HG02623 (cell line): ENCODE measurements around the gene ATM.

Experiments used
- ATAC-seq: cut with Tn5 transposase; IDR thresholded peaks from one replicate; pipeline ENCODE4 v1.9.1; 2021; ENCODE audit warnings: moderate library complexity; ENCODE audit not compliant: unreplicated experiment

ATM gene, protein sequence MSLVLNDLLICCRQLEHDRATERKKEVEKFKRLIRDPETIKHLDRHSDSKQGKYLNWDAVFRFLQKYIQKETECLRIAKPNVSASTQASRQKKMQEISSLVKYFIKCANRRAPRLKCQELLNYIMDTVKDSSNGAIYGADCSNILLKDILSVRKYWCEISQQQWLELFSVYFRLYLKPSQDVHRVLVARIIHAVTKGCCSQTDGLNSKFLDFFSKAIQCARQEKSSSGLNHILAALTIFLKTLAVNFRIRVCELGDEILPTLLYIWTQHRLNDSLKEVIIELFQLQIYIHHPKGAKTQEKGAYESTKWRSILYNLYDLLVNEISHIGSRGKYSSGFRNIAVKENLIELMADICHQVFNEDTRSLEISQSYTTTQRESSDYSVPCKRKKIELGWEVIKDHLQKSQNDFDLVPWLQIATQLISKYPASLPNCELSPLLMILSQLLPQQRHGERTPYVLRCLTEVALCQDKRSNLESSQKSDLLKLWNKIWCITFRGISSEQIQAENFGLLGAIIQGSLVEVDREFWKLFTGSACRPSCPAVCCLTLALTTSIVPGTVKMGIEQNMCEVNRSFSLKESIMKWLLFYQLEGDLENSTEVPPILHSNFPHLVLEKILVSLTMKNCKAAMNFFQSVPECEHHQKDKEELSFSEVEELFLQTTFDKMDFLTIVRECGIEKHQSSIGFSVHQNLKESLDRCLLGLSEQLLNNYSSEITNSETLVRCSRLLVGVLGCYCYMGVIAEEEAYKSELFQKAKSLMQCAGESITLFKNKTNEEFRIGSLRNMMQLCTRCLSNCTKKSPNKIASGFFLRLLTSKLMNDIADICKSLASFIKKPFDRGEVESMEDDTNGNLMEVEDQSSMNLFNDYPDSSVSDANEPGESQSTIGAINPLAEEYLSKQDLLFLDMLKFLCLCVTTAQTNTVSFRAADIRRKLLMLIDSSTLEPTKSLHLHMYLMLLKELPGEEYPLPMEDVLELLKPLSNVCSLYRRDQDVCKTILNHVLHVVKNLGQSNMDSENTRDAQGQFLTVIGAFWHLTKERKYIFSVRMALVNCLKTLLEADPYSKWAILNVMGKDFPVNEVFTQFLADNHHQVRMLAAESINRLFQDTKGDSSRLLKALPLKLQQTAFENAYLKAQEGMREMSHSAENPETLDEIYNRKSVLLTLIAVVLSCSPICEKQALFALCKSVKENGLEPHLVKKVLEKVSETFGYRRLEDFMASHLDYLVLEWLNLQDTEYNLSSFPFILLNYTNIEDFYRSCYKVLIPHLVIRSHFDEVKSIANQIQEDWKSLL (N-terminal part only)

DNA sequence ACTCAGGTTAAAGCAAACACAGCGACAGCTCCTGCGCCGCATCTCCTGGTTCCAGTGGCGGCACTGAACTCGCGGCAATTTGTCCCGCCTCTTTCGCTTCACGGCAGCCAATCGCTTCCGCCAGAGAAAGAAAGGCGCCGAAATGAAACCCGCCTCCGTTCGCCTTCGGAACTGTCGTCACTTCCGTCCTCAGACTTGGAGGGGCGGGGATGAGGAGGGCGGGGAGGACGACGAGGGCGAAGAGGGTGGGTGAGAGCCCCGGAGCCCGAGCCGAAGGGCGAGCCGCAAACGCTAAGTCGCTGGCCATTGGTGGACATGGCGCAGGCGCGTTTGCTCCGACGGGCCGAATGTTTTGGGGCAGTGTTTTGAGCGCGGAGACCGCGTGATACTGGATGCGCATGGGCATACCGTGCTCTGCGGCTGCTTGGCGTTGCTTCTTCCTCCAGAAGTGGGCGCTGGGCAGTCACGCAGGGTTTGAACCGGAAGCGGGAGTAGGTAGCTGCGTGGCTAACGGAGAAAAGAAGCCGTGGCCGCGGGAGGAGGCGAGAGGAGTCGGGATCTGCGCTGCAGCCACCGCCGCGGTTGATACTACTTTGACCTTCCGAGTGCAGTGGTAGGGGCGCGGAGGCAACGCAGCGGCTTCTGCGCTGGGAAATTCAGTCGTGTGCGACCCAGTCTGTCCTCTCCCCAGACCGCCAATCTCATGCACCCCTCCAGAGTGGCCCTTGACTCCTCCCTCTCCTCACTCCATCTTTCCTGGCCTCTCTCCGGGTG lies at the start of gene ATM, which contains the start of gene NPAT:
Gene ATM (plus strand): TSS at position 494 of the 774 bp plus-strand sequence. CDS start 4,558 bp downstream, outside the sequence.
Gene NPAT (minus strand): TSS at position 65 of the 774 bp plus-strand sequence. CDS start 102 bp downstream, outside the sequence.
- peak; percentile 78 for ATAC-seq

DNA sequence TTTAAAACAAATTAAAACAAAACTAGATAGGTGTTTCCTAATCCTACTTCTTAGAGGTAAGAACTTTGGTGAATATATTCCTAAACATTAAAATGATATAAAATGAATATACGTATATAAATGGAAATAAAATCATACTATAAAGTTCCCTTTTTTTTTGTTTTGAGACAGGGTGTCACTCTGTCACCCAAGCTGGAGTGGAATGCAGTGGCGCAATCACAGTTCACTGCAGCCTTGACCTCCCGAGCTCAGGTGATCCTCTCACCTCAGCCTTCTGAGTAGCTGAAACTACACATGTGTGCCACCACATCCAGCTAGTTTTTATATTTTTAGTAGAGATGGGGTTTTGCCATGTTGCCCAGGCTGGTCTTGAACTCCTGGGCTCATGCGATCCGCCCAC lies 45.3 kb upstream of the ATM start:
- no peak for ATAC-seq

DNA sequence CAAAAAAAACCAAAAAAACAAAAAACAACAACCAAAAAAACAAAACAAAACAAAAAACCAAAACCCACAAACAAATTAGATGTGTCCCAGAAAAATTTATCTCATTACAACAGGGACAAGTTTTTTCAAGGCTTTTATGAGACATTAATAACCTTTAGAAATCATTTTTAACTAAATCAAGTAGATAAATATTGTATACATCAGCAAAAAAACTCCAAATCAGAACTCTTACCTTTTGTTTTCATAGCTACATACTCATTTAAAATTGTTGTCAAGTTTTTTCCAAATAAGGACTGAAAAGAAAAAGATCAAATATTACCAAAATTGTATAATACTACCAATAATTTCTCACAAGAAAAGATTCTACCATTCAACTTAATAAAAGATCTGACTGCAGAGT lies 29.1 kb upstream of the ATM start:
- ATAC-seq, result no peak

DNA sequence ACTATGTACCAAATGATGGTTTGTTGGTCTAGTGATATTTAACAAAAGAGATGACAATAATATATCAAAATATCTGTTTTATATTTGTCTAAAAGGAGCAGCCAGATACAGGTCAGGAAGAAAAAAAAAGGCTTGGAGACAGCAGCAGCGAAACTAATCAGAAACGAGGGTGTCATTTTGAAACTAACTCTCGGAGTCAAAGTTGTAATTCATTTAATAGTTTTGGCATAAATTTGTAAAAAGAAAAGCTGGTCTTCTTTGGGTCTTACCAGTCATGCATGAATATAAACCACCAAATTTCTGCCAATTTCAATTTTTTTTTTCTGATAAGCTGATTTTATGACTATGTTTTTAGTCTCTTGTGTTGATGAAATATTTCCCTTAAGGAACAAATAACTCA lies 26.0 kb upstream of the ATM start:
- no peak for ATAC-seq

DNA sequence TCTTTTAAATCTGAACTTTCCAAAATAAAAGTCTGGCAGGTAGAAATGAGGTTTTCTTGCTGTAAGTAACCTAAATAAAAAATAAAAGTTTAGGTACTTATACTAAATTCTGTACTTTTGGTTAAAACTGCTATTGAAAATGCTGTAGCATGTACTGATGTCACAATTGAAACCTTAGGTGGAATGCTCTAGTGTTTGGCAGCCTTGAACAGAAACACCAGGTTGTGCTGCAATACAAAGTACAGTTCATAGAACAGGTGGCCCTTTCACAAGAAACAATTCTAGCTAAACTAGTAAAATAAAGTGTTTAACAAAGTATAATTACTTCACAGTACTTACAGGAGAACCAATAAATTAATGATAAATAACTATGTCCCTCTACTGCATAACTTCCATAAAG lies 25.5 kb upstream of the ATM start:
- ATAC-seq, result no peak

DNA sequence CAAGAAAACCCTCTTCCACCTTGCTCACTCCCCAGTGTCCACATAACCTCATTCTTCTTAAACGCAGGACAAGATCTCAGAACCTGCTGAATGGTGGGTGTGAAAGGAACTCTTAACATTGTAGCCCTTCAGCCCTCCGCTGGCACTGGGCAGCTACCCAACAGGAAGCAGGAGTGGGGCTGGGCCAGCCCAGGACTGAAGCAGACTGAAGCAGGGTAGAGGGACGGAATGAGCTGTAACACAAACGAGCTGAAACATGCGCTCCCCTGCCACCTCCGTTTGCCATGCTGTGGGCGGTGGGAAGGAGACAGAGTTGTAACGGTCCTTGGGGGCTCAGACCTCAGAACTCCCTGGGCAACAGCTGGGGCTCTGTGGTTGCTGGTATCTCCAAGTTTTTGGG lies 24.0 kb upstream of the ATM start:
- no peak for ATAC-seq

DNA sequence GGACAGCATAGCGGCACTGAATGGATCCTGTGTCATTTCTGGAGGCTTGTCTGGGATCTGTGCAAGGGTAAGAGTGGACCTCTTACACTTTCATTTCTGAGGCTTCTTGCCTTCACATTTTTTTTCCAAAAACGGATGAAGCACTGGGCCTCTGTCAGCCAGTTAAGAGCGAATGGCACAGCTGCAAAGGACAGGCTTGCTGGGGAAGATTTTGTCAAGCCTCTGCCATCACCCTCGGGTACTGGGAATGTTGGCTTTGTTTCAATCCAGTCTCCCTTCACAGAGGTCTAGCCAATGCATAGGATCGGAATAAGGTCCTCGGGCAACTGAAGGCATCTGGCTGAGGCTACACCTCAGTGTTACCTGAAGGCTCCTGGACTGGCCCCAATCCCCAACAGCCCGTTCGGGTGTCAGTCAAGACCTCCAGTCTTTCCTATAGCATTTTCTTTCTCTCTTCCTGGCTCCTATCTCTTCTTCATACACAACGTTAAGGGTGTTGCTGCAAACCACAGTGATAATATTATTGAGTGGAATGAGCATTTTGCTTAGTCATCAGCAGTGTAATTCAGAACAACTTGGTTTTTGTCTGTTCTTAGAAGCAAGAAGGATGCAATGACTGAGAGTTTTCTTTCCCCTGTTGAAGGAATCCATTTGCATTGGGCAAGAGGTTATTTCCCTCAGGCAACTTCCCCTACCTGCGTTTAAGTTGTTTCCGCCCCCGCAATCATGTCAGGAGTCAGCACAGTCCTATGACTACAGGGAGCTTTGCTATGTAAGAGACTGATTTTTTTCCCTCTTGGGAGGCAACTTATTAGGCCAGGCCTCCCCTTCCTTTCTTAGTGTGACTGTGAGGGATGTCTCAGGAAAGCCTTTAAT lies 23.2 kb upstream of the ATM start:
- peak; percentile 83 for ATAC-seq

DNA sequence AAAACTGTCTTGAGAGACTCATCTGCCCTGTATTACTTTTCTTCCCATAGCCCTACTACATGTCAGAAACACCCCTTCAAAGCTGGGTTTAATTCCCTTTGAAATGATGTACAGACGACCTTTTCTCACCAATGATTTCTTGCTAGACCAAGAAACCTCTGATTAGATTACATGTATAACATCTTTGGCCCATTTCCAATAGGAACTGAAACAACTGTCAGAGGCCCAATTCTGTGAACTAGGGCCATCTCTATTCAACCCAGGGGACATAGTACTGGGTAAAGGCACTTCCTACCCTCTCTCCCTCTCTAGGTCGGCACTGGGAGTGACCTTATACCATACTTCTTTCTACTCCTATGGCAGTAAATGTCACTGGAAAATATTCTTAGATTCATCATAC lies 19.8 kb upstream of the ATM start:
- no peak for ATAC-seq

DNA sequence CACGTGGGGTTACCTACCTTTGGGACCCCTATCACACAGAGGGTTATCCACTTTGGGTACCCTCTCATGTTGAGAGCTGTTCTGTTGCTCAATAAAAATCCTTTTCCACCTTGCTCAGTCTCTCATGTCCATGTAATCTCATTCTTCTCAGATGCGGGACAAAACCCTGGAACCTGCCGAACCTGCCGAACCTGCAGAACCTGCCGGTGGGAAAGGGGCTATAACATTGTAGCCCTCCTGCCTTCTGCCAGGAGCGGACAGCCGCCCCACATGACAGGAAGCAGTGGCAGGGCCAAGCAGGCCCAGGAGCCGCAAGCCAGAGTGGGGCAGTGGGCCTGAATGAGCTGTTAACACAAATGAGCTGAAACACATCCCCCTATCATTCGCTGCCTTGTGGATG lies 18.5 kb upstream of the ATM start:
- no peak for ATAC-seq

DNA sequence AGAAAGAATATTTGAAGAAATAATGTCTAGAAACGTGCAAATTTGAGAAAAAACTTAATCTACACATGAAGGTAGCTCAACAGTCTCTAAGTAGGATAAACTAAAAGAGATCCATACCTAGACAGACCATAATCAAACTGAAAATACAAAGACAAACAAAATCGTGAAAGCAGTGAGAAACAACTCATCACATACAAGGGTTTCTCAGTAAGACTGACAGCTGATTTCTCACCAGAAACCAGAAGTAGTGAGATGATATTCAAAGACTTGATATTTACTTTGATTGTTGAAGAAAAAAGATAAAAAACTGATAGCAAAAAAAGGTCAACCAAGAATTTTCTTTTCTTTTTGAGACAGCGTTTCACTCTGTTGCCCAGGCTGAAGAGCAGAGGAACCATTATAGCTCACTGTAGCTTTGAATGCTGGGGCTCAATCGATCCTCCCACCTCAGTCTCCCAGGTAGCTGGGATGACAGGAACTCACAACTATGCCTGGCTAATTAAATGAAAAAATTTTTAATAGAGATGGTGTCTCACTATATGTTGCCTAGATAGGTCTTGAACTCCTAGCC lies 17.9 kb upstream of the ATM start:
- ATAC-seq, result no peak

DNA sequence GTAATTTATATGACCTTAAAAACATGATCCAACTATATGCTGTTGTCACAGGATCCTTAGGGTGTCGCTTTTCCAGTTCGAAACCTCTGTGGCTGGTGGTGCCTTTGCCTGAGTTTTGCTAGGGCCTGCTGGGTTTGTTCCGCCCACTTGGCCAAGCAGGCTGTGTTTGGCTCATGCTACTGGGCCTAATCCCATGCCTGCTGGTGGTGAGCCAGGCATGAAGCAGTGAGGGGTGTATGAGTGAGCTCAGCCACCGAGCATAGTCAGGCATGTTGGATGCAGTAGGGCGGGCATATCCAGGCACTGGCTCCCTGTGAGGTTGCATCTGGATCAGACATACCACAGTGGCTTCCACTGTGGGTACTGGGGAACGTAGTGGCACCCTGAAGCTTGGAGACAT lies 16.7 kb upstream of the ATM start:
- no peak for ATAC-seq

DNA sequence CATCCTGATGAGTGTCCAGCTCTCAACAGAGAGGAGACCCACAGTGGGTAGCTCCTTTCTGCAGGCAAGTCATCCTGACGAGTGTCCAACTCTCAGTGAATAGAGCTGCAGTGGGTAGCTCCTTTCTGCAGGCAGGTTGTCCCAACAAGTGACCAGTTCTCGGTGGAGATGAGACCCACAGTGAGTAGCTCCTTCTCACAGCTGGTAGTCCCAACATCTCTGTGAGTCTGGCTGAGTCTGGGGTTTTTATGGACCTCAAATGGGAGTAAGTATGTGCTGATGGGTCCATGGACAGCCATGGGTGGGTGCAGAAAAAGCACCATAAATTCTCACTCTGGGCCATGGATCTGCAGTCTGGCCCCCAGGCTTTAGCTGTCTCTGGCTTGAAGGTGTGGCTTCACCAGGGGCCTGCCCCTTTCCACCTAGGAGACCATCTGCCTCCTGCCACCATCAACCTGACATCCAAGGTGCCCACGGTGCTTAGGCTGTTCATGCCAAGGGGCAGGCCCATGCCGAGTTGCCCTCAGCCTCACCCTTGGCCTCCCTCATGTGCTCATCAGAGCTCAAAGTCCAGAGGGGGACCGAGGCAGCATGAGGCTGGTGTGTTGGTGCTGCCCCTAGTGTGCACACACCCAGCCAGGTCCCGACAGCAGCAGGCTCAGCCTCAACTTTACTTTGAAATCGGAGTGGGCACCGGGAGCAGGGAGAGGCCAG lies 15.7 kb upstream of the ATM start:
- no peak for ATAC-seq

DNA sequence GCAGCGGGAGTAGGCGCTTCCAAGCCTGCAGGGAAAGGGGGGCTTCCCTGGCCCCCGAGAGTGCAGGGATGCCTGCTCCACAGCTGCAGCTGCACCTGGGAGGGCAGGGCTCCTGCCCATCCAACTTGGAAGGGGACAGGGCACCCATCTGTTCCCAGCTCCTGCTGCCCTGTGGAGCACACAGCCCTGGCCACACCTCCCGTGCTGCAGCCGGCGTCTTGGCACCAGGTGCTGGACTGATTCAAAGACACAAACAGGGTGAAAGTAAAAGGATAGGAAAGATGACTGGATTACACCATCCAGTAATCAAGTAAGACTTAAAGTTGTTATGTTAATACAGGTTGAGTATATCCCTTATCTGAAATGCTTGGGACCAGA lies 15.2 kb upstream of the ATM start:
- ATAC-seq, result no peak

DNA sequence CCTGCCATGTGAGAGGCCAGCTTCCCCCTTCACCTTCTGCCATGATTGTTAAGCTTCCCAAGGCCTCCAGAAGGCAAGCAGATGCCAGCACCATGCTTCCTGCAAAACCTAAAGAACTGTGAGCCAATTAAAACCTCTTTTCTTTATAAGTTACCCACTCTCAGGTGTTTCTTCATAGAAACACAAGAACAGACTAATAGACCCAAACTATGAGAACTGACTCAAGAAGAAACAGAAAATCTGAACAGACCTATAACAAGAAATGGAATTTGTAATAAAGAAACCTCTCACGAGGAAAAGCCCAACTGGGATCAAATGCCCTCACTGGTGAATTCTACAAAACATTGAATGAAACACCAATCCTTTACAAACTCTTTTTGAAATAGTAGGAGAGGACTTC lies 12.4 kb upstream of the ATM start:
- ATAC-seq, result no peak

DNA sequence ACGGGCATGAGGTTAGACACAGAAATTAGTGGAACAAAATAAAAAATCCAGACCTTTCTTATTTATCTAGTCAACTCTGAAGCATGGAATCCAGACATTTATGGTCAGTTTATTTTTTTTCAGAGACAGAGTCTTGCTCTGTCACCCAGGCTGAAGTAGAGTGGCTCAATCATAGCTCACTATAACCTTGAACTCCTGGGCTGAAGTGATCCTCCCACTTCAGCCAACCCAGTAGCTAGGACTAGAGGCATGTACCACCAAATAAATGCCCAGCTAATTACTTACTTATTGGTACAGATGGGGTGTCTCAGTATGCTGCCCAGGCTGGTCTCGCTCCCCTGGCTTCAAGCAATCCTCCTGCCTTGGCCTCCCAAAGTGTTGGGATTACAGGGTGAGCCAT lies 9.1 kb upstream of the ATM start:
- ATAC-seq, result no peak

DNA sequence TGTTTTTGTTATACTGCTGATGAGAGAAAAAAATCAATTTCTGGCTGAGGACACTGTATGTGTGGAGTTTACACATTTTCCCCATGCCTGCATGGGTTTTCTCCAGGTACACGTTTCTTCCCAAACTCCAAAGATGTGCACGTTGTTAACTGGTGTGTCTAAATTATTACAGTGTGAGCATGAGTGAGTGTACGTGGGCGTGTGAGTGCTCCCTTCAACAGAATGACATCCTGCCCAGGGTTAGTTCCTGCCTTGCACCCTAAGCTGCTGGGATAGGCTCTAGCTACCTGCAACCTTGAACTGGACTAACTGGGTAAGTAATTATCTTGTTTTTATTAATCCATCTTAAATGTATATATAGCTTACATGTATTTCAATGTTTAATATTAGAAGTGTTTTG lies 5.9 kb upstream of the ATM start:
- ATAC-seq, result no peak

DNA sequence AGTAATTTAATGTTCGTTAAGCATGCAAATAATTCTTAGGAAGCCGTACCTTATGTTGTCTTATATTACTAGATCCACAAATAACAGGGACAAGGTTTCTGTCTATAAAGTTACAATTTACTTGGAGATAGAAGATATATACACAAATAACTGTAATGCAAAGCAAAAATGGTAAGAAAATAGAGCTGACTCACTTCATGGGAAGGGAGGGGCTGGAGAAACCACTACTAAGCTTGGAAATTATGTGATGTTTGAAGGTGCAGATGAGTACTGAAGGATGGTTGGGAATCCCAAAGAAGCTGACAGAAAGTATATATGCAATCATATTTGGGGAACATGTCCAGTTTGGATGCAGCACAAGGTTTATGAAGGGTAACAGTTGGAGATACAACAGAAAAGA lies 4.4 kb upstream of the ATM start:
- ATAC-seq, result no peak
